GM19328 (cell line): ENCODE measurements around the gene WDR1.

Source experiments
- ATAC-seq: cut with Tn5 transposase; IDR thresholded peaks from one replicate; pipeline ENCODE4 v1.9.1; 2021; ENCODE audit warnings: mild to moderate bottlenecking, moderate library complexity; ENCODE audit not compliant: unreplicated experiment

WDR1 gene

DNA sequence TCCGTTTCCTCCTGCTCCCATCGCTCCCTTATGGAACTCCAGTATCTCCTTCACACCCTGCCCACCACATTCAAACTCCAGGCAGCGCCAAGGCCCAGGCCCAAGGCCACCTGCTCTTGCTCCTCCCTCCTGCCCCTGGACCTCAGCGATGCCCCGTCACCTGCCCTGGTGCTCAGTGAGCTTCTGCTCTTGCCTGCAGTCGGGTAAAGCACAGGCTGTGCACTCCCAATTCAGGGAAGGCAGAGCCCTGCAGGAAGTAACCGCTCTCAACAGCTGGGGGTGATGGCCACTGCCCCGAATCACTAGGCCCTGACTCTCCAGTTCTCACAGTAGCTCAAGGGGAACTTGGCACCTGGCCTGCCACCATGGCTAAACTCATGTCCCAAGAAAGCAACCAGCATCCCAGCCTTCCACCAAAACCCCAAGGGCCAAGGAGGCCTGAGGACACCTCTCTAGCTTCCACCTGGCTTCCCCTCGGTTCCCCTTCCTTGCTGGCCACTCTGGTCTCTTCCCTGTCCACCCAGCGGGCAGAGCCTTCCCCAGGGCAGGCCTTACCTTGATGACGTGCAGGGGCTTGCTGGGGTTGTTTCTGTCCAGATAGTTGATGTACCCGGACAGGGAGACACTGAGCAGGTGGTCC, 29.3 kb downstream of the WDR1 start:
- ATAC-seq: no peak

DNA sequence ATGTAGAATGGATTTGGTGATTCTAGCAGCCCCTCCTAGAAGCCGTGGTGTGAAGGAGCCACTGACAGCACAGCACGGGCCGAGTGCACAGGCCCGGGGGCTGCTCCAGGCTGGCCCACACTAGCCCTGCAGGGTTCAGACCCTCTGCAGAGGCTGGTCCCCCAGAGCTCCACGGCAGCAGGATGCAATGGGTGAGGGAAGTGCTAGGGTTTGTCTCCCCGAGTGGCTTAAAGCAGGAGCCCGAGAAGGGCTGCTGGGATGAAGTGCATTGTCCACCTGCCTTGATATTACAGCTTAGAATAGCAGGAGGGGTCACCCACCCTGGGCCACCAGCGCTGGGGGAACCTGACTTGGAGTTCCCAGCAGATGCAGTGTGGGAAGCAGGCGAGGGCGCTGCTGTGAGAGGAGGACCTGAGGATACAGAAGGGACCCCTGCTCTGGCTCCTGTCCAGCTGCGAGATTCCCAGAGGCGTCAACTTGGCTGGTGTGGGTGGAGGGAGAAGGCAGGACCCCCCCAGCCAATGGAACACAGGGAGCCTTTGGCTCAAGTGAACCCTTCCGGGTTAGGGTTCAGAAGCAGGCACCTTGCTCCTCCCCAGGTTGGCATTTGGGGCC, 30.0 kb downstream of the WDR1 start:
- no peak for ATAC-seq

DNA sequence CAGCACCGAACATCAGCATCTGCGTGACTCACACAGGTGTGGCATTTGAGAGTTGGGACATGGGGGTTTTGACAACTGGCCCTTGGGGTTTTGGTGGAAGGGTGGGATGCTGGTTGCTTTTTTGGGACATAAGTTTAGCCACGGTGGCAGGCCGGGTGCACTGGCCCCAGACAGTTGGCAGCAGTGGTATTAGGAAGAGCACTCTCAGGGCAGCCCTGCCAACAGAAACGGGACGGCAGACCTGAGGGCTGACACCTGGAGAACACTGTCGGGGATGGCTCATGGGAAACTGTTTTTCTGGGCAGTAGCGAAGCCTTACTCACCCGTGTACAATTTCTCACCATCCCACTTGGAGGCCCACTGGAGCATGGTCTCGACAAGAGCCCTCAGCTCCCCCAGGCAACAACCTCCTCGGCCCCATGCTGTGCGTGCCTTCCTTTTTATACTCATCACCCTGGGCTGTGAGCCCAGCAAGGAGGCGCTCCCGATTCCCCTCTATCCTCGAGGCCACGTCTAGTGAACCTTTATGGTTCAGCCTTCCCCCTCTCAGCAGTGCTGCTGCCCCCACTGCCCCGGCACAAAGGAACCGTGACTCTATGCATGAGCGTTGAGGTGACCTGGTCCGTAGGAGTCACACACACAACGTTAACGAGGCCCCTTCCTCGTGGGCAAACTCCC, 30.6 kb downstream of the WDR1 start:
- ATAC-seq: no peak

DNA sequence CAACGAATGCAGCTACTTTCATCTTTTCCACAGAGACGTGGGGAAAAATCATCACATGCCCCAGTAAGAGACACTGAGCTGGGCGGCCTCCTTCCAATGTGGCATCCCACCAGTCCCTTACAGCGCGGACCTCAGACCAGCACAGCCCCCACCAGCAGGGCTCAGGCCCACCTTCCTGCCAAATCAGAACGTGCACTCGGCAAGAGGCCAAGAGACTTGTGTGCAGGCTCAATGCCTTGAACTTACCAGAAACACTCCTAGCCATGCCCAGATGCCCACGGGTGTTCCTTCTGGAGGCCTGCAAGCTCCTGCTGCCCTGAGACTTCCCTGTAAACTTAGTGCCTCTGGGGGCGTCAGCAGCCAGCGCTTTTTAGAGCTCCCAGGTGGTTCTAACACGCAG, 31.2 kb downstream of the WDR1 start:
- no peak for ATAC-seq

DNA sequence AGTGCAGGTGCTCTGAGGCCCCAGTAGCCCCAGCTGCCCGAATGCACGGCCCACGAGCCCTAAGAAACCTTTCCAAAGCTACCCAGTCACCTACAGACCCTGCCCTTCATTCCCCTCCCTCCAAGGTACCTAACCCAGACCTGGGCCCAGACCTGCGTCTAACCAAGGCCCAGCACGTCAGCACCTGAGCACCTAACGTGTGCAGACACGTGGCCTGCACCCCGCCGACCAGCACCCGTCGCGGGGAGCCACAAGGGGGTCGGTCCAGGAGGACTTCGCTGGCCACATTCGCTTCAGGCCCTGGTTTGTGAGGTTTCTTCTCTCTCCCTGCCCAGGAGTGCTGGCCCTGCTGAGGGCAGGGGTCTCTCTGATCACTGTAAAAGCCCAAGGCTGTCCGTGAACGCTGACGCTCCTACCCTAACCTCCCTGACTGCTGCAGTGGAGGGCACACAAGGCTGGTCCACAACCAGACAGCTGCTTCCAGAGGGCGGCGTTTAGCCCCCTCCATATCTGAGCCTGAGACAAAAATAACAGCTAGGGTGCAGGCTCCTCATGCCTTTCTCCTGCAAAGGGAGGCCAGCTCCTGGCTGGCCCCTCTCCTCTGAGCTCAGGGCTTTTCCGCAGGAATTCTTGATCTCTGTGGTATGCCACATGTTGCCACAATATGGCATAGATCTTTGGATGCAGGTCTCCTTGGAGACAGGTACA, 31.8 kb downstream of the WDR1 start:
- no peak for ATAC-seq

DNA sequence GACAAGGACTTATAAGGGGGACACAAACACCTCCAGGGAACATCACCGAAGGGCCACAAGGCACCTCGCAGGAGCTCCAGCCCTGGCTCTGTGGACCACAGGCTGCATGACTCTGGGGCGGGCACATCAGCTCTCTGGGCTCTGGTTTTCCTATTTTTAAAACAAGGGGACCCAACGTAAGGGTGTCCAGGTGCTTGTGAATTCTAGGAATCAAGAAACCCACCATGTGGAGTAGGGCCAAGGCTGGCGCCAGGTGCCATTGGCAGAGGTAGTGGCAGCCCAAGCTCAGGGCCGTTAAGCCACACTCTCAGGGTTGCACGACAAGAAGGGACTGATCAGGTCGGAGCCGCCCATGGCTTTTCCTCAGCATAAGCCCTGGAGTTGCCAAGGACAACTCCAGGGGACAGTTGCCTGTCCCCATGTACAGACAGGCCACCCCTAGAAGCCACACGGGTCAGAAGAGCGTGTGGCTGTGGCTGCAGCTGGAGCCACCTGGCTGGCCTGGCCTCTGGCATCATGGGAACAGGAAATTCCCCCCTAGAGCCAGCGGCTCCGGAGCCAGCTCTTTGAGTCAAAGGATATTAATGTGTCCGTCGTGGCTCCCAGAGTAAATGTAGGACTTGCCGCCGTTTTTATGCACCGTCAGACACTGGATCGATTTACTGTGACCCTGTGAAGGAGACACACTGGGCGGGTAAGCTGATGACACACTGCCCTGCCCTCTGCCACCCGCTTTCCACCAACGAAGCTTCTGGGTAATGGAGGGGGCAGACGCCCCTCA, 32.5 kb downstream of the WDR1 start:
- ATAC-seq: no peak

DNA sequence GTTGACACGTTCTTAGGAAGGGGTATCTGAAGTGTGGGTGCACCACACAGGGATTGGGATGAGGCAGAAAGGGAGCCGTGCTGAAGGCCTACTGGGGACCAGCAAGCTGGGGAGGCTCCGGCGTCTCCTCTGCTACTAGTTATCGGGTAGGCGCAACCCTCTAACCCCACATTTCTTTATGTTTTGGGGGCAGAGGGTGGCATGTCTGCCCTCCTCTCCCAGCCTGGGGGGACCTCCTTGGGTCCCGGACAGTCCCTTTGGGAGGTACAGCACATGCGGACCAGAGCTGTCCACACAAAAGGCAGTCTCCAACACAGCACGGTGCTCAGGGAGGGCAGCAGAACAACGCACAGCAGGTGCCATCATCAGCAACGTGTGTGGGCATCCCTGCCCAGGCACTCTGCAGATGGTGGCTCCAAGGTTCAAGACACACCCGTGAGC, 33.2 kb downstream of the WDR1 start:
- no peak for ATAC-seq

DNA sequence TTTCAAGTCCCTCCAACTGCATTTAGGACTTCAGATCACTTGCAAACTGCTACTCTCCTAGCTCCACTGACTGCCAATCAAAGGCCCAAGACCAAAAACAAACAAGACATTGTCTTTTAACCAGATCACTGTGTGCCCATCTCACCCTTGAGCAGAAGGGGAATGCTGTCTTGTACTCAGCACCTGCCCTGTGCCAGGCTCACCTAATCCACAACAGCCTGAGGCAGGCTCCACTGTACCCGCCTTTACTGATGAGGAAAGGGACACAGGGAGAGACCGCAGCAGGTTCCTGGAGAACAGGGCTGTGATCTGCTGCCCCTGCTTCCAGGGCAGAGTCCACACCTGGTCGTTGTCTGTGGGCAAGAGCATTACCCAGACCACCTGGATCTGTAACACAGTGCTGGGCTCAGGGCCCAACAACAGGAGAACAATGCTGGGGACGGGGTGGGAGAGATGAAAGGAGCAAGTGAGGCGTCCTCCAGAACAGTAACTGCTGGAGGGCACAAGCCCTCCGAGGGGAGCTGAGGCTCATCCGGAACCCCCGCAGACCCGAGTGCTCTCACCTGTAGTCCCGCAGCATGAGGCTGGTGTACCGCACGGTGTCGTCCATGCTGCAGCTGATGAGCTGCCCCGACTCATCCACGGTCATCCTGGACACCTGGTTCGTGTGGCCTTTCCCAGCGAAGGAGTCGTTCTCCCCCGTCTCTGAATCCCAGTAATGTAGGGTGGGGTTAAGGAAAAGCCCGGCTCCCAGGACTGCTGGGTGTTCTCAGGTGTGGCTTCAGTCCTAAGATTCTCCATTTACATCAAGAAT, 33.9 kb downstream of the WDR1 start:
- no peak for ATAC-seq

DNA sequence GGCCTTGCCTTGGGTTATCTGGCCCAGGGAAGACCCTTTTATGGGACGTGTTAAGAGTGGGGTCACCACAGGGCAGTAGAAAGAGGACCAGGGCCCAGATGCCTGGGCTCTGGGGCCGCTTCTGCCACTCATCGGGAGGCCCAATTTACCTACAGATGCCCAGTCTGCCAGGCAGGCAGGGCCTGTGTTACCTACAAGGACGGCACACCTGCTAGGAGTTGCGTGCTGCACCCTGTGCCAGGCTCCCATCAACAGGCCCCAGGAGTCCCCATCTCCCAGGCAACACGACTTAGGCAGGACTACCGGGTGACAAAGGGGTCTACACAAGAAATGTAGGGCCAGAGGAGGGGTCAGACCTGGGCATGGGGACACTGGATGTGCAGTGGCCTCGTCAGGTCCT, 34.6 kb downstream of the WDR1 start:
- ATAC-seq: no peak

DNA sequence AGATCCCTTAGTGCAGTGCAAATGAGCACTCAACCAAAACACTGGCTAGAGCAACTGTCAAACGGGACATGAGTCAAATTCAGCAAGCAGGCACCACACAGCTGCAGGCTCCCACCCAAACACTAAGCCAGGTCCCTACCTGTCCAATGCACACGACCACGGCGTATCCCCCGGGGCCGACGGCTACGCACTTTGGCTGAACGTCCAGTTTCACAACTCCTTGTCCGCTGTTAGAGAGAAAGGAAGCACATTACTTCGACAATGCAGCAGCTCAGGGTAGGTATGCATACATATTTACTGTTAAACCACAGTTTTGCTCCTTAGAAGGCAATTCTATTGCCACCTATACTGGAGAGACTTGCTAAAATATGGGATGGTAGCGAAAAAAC, 35.4 kb downstream of the WDR1 start:
- ATAC-seq: no peak

DNA sequence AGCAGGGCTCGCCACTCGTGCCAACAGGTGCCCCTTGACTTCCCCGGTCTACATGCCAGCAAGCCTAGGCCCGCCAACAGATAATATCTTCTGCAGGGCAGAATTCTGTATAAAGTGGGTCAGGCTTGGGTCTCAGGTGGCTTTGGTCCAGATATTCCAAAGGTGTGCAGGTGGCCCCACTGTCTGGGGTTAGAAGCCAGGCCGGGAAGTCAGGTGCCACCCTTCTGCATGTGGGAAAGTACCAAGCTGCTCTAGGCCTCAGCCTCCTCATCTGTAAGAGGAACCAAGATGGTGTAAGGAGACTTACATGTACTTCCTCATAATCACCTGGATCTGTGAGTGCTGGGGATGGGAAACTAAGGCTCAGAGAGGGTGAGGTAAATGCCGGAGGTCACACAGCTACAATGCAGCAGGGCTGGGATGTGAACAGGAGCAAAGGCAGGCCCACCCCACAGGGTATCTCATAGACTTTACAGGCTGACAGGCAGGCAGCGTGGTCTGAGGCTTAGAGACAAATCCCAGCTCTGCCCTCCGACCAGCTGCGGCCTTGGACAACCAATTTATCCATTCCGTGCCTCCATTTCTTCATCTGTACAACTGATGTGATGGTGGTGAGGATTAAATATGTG, 35.9 kb downstream of the WDR1 start:
- ATAC-seq: no peak

DNA sequence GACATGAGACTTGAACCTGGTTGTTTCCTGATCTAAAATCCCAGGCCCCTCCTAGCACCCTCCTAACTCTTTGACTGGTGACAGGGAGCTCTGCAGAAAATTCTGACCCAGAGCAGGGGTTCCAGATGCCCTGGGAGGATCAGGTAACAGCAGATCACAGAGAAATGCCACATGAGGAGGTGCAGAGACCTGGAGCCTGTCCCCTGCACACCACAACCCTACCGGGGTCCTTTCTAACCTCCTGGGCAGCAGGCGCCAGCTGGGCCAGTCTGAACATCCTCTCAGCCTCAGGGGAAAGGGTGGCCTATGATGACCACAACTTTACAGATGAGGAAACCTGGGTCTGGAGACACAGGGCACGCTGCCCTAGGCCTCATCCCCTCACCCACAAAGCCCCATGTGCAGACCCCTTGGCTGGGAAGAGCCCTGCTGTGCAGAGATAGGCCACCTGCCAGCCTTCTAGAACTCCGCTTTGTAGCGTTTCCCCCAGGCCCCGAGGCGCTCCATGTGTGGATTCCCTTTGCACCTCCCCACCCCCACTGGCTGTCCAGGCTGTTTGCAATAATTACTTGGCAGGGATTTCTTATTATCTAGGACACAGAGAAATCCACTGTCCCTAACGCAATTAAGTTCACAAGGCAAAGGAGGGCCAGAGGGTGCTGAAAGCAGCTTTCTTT, 36.5 kb downstream of the WDR1 start:
- ATAC-seq: no peak

DNA sequence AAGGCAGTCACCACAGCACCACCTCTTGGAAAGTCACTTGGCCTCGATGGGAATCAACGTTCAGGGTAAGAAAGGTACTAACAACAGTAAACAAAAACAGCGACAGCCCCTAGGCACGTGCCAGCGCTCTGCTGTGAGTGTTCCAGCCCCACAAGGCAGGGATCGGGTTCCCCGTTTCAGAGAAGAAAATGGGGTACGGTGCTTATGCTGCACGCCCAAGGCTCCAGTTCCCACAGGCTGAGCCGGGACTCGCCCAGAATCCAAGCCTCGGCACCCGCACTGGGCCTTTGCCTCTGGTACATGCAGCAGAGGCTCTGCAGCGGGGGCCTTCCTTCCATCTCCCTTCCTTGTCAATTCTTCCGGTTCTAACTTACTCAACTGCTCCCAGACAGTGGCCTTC, 37.3 kb downstream of the WDR1 start:
- ATAC-seq: no peak

DNA sequence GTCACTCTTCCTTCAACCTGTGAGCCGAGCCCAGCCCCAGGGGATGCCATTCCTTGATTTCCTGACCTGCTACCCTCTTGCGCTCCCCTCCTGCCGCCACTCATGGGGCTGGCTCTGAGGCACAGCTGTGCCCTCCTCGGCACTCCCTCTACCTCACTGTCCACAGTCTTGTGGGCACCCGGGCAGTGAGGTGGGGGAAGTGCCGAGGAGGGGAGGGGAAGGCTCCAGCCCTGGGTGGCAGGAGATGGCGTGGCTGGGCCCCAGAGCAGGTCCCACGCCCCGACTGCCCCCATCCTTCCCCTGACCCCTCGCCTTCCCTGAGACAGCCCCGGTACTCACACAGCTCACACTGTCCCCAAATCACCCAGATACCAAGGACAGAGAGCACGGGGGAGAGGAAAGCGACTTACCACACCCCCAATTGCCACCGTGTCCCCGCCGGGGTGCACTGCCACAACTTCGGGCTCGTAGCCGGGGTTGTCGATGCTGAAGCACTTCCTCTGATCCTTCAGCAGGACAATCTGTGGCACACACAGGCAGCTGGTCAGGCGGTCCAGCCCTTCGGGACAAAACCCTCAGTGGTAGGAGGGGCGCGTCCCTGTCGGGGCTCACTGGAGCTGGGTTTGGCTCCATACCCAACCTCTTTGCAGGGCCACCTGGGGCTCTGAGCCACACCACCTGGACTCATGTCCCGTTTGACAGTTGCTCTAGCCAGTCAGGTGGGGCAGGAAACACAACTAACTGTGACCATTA, 37.9 kb downstream of the WDR1 start:
- ATAC-seq: no peak

DNA sequence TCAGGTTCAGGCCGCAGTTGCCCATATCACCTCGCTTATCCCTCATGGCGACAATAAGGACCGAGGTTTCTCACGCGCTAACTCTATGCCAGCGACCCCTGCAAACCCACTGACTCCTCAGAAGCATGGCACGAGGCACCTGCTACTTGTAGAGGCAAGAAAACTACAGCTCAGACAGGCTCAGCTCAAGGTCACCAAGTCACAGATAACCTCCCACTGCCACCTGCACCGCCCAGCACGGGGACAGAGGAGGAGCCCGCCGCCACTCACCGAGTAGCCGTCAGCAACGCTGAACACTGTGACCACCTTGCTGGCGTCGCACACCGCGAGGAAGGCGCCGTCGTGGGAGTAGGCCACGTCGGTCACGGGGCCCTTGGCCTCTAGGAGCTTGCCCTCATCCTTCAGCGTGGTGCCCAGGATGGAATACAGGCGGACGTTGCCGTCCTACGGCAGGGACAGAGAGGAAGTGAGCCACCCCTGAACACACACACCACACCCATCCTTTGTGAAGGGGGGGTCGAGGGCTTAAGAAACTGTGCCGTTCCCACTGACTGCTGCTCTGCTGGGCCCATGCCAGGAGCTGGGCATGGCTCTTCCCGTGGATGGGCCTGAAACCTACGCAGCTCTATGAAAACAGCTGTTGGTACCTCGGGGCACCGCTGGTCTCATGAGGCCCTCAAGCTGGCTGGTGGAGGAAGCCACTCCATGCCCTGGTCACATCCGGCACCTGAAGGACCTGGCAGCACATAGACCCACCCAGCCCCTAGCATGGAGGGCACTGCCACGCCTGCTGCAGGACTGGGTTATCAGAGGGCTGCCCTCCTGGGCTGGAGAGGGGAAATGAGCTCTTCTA, 38.9 kb downstream of the WDR1 start:
- no peak for ATAC-seq

DNA sequence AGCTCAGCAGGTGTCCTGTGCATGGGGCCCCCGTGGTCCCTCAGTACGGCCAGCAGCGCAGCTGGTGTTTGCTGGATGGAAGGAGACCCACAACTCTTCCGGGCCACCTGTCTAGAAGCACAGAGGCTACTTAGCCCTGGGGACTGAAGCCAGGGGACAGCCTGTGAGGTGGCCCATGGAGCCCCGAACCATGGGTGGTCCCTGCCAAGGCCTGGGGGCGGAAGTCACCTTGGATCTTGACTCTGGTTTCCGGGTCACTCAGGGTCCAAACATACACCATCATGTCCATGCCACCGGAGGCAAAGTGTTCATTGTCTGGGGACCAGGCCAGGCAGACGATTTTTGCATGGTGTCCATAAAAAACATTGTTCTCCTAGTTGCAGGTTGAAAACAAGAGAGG, 39.5 kb downstream of the WDR1 start:
- no peak for ATAC-seq

DNA sequence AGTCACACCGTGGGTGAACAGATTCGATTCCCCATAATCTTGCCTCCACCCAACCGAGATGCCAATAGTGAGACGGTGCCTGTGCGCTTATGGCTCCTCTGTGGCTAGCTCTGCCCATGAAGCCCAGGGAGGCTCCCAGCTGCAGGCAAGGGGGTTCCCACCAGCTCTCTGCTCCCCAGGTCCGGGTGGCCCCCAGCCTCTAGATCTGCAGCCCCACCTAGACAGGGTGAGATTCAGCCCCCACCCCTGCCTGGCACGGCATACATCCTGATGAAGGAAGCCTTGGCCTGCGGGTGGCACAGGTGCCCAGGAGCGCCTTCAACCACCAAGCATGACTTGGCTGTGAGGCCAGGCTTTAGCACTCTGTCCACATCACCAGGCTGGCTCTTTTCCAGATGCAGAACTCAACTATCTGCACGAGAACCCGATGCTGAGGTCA, 40.6 kb downstream of the WDR1 start:
- ATAC-seq: no peak
